HG03103 (cell line): ENCODE data around the gene ANGEL2.
A peak's percentile ranks its signal among the peaks of the same experiment; 100 is the strongest.
"Not testable (repeated sequence)": the region's sequence is repeated elsewhere in the genome, so short reads cannot be mapped to it uniquely, and the experiment has no call there.

Experiments
- ATAC-seq: cut with Tn5 transposase; IDR thresholded peaks from one replicate; pipeline ENCODE4 v1.9.1; 2021; ENCODE audit warnings: low read depth; ENCODE audit not compliant: unreplicated experiment

Gene ANGEL2

DNA sequence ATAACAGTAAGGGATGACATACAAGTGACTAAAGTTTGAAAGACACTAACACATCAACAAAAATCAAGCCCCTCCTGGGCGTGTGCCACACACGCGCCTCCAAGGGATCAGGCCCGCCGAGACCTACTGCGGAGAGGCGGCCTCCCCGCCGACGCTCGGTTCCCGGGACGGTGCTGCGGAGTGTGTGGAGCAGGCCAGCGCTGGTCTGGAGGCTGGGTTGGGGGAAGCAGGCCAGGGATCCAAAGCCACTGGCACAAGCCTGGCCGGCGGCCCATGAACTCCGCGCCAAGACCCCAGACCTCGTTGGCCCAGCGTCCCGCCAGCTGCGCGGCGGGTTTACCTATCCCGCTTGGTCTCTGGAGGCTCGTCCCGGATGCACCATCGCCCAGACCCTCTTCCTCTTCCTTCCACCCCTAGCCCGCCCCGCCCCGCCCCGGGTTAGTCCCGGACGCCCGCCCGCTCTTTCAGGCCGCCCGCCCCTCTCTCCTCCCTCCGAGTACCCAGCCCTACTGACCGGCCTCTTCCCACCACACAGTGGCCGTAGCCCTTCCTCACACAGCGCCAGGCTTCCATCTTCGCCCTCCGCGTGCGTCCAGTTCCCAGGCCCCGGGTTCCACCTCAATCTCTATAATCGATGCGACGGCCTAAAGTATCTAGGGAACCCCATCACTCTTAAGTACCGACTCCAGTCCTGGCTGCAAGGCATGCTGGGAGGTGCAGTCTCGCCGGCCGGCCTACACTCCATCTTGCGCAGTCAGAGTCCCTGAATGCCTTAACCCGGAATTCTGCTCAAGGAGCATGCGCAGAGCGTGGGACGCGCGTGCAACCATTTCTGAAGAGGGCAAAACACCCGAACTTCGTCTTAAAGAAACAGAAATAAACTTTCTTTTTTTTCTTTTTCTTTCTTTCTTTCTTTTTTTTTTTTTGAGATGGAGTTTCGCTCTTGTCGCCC is at the start of gene ANGEL2:
Gene ANGEL2, minus strand, starts transcription at position 769 of the 952 bp plus-strand sequence. Its CDS starts 196 bp downstream, at position 573.
- ATAC-seq, result peak; percentile 91

DNA sequence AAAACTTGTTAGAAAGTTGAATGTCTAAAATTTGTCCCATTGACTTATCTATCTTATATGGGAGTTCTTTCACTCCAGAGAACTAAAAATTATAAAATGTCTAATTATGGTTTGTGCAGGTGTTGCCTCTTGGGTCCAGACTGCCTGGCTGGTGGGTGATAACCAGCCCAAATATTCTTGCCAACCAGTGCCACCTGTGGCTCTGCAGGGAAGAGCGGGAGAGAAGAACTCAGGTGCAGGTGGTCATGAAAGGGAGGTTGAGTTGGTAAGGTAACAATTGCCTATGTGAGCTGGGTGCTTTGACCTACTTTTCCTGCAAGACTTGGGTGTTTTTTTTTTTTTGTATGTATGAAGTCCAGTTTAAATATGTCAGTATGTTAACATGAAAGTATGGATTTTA is 45.6 kb upstream of the ANGEL2 start:
- no peak for ATAC-seq

GRCh38 chr1:213060836-213061235 is 45.2 kb upstream of the ANGEL2 start:
- ATAC-seq, result no peak

DNA sequence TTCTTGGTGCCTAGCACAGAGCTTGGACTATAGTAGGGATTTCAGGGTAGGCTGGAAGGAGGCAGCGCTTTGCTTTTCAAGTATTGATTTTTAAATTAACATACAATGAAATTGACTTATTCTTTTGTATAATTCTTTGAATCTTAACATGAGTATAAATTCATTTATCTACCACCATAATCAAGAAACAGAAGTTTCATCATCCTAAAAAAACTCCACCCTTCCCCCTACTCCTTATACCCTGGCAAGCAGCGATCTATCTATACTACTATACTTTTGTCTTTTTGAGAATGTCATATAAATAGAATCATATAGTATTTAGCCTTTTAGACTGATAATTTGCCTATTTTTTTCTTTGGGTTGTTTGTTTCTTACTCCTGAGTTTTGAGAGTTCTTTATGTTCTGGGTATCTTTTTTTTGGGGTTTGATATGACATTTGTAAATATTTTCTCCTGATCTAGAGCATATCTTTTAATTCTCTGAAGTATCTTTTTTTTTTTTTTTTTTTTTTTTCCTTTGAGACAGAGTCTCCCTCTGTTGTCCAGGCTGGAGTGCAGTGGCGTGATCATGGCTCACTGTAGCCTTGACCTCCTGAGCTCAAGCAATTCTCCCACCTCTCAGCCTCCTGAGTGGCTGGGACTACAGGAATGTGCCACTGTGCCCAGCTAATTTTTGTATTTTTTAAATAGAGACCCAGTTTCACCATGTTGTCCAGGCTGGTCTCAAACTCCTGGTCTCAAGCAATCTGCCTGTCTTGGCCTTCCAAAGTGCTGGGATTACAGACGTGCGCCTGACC is 41.8 kb upstream of the ANGEL2 start:
- no peak for ATAC-seq

GRCh38 chr1:213055767-213056166 is 40.1 kb upstream of the ANGEL2 start:
- ATAC-seq, result no peak

DNA sequence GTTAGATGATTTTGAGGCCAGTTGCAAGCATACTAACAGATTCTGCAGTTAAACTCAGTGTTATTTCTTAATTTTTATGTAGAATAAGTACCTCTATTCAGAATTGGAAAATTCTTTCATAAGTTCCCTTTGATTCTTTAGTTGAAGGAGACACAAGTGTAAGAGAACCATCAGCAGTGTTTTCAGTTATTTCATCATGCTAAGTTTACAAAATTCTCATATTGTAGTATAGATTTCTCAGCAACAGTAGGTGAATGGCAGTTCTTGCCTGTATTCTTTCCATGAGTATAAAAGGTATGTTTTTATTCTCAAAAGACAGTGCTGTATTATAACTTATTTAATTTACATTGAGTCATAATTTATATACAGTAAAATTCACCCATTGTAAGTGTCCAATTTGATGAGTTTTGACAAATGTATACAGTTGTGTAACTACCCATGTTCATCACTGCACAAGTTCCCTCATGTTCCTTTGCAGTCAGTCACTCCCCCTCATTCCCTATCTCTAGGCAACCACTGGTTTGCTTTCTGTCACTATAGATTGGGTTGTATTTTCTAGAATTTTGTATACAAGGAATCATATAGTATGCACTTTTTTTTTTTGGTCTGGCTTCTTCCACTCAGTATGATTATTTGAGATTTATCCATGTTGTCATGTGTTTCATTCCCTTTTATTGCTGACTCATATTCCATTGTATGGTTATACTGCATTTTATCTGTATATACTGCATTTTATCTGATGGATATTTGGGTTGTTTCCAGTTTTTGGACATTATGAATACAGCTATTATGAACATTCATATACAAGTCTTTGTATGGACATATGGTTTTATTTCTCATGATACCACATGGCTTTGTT is 39.3 kb upstream of the ANGEL2 start:
- ATAC-seq, result no peak

DNA sequence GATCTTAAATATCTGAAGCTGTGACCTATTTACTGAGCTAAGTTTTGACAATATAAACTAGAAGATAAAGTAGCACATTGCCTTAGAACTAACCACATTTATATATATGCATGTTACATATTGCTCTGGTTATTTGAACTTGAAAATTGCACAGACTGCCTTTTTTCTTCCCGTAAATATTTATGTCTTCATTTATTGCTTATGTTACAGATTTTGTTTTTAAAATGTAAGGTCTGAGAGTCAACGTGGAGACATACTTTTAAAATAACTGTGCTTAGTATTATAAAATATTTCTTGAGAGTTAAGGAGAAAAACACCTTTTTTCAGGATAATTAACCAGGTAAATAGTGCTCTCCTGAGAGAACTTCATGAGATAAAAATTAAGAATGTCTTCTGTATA is 38.5 kb upstream of the ANGEL2 start:
- no peak for ATAC-seq

- no peak for ATAC-seq
These were observed 37.8 kb upstream of the ANGEL2 start for GRCh38 chr1:213053455-213053854.

DNA sequence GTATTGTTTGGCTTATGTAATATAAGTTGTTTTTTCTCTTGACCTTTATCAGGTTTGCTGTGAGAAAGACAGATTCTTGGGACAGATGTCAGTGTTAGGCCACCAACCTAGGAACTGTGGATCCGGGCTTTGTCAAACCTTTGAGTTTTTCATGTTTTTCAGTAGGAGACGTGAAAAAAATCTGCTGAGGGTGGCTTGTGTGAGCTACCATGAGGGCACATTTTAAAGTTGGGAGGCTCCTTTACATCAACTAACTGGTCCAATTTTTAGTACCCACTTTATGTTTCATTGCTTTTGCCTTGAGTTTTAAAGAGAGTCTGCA is 36.2 kb upstream of the ANGEL2 start:
- no peak for ATAC-seq

DNA sequence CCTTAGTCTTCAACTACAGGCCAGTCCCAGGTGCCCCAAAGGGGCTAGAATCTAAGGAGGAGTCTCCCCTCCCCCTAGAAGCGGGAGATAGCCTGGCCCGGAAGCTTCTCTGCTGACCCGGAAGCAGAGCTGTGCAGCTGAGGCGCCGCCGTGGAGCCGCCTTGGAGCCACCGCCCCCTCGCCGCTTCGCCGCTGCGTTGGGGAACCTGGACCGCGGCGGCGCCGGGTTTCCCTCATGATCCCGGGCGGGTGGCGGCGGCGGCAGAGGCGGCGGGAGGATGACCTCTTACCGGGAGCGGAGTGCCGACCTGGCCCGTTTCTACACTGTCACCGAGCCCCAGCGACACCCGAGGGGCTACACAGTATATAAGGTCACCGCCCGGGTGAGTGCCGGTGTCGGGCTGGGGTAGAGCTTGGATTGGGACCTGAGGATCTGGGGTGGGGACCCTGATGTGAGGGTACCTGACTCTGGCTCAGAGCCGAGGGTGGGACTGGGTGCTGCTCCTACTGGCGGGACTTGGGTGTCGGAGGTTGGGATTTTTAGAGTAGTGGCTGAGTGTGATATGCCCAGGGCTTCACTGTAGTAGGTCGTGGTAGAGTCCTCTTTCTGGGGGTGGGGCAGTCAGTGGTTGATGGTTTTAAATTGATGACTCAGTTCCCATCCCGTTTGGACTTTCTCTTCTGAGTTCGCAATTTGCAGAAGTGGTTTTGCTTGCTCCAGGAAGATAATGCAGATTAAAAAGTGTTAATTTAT is 35.6 kb upstream of the ANGEL2 start, which contains the start of gene RPS6KC1:
Gene RPS6KC1, plus strand, starts transcription at position 115 of the 754 bp plus-strand sequence. Its CDS starts 164 bp downstream, at position 279.
- peak; percentile 98 for ATAC-seq

GRCh38 chr1:213050745-213051126 is 35.1 kb upstream of the ANGEL2 start:
- peak; percentile 17 for ATAC-seq

GRCh38 chr1:213049232-213049631 is 33.6 kb upstream of the ANGEL2 start:
- no peak for ATAC-seq

GRCh38 chr1:213045321-213046226 is 29.9 kb upstream of the ANGEL2 start:
- not testable (repeated sequence) for ATAC-seq

GRCh38 chr1:213041443-213041842 is 25.8 kb upstream of the ANGEL2 start:
- ATAC-seq, result no peak

- ATAC-seq, result no peak
These were observed 19.9 kb upstream of the ANGEL2 start for GRCh38 chr1:213035573-213035972.

GRCh38 chr1:213034713-213035112 is 19.0 kb upstream of the ANGEL2 start:
- ATAC-seq, result no peak

- ATAC-seq, result no peak
These were observed 17.0 kb upstream of the ANGEL2 start for GRCh38 chr1:213032651-213033050.

DNA sequence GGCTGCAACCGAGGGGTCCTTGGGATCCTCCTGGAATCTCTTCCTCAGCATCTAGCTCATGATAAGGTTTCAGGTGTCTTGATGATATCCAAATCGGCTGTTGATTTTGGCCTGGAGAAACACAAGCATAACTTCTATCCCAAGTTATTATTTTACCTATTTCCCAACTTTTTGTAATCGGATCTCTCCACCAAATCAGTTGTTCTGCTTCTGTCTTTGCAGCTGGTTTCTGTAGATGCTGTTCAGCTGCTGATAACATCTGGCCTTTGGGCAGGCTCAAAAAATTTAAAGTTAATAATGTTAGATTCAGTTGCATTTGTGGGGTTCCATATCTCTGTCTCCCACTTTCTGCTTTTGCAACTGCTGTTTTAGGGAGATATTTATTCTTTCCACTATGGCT is 11.4 kb upstream of the ANGEL2 start:
- not testable (repeated sequence) for ATAC-seq

- no peak for ATAC-seq
These were observed 4.3 kb upstream of the ANGEL2 start for GRCh38 chr1:213020016-213020415.
